Measurements from ENCODE around the gene CLOCK.

GRCh38 chr4:55469979-55470378 is 76.7 kb downstream of the CLOCK start:
- TF ChIP-seq CTCF (tag by site-specific recombination; IDR thresholded peaks at IDR 0.05) = no peak
- no peak for TF ChIP-seq PRDM2 (tag by site-specific recombination; IDR thresholded peaks at IDR 0.05; ENCODE audit: borderline replicate concordance)
- TF ChIP-seq ZNF530 (tag by site-specific recombination; IDR thresholded peaks at IDR 0.05; ENCODE audit: low read depth) = no peak
- TF ChIP-seq ZNF10 (tag by site-specific recombination; IDR thresholded peaks at IDR 0.05) = no peak
- TF ChIP-seq ZNF426 (tag by site-specific recombination; IDR thresholded peaks at IDR 0.05) = no peak
- TF ChIP-seq ZNF239 (tag by site-specific recombination; IDR thresholded peaks at IDR 0.05) = no peak

Measured in HEK293 (cell line).